ENCODE measurements around the gene VCAN.

DNA sequence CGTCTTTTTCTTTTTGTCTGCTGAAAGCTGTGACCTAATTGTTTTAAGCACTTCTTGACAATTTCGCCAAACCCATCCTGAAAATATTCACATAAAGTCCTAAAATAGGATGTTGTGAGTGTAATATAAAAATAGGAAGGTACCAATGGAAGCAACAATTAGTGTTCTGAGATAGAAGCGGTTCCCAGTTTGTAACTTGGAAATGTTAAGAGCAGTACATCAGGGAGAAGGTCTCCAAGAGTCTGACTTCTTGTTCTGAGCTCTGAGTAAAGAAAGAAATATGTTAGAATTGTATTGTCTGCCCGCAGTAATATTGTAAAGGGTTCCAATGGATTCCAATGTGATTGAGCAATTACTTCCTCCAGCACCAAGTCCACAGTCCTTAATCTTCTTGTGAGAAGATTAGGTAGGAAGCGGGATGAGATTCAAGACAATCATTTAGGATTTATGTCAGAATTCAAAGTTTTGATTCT, 3.9 kb downstream of the VCAN start:
- no peak for TF ChIP-seq CTCF (IDR thresholded peaks at IDR 0.05)
- no peak for TF ChIP-seq POLR2A (IDR thresholded peaks at IDR 0.05)

Measured in heart left ventricle (tissue), 13 donors.